ENCODE data around the gene SLC35A5.

DNA sequence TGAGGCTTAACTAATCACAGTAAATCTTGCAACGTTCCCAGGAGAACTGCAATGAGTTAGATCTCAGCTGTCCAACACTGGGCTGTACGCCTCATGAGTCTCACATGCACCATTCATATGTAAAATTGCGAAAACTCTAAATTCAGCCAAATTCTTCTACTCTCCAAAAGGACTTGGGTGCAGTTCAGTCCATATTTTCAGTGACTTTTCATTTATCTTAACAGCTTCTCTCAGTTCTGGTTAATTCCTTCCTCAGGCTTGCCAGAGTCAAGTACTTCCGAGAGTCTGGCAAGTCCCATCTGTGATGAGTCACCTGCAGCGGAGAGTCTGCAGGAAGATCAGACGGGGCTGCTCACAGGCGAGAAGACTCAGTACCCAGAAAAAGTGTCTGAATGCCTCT lies 67.6 kb downstream of the SLC35A5 start:
- TF ChIP-seq REST (IDR thresholded peaks at IDR 0.05; ENCODE audit: insufficient read depth in 1 of 2, low read depth in 2 of 2, low read length in 2 of 2), result no peak
- no peak for TF ChIP-seq TAF1 (IDR thresholded peaks at IDR 0.05; ENCODE audit: borderline replicate concordance, insufficient read depth, low read length)
- no peak for TF ChIP-seq FOXP2 (optimal IDR thresholded peaks at IDR 0.05; ENCODE audit: borderline replicate concordance, extremely low read depth, extremely low read length, insufficient read depth)
- no peak for TF ChIP-seq SIN3A (IDR thresholded peaks at IDR 0.05; ENCODE audit: borderline replicate concordance, insufficient read depth, low read length)
